Keratinocyte (primary cell): Measurements from ENCODE around the gene NAALADL2.

ENCODE experiments used
- CTCF ChIP-seq, 3 experiments: IDR thresholded peaks in 1 of 3; conservative IDR thresholded peaks in 1 of 3; optimal IDR thresholded peaks in 1 of 3; 2 replicates in 2 of 3; 3 replicates in 1 of 3; pipeline versions ENCODE3 to v1.5.1; 2011; ENCODE audit warnings: low read length in 3 of 3, mild to moderate bottlenecking in 3 of 3, moderate library complexity in 2 of 3, control low read depth in 1 of 3, inconsistent platforms in 1 of 3; ENCODE audit not compliant: insufficient read depth in 2 of 3; ENCODE audit errors: extremely low read depth in 1 of 3
- EZH2 ChIP-seq: IDR thresholded peaks from one replicate; pipeline ENCODE4 v1.6.1; 2012; ENCODE audit warnings: inconsistent platforms, mild to moderate bottlenecking, low read length, moderate library complexity

DNA sequence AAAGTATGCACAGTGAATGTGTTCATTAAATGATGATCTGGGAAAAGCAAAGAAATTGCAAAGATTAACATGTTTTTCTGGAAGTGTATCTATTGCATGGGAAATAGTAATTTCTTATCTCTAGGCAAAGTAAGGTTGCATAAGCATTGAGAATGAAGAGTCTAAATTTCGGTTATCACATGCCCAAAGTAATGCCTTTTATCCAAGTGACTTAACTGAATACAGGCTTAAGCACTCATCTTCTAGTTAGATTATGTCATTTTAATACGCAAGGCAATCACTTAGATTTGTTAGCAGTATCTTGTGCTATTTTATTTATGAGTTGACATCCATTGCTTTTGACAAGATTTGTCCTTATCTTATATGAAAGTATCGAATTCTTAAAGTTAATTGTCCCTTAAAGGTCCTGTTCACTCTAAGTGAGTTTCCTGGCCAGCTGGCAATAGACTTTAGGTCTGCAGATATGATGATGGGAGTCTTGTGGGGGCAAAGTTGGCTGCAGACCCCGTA is 100.5 kb downstream of the NAALADL2 start:
- no peak for TF ChIP-seq CTCF (optimal IDR thresholded peaks at IDR 0.05 in 1 of 3, IDR thresholded peaks at IDR 0.05 in 1 of 3, conservative IDR thresholded peaks at IDR 0.05 in 1 of 3; ENCODE audit: extremely low read depth in 1 of 3, insufficient read depth in 2 of 3, low read length in 3 of 3)
- no peak for TF ChIP-seq EZH2
